CD4-positive, alpha-beta T cell treated with Interferon gamma for 1 hour (primary cell): ENCODE data around the gene MAGI2.

Experiments used
- DNase-seq: peaks from one replicate; pipeline ENCODE4 v3.0.0-alpha.2; 2020

MAGI2 gene

GRCh38 chr7:78770422-78771410 is 682.8 kb downstream of the MAGI2 start:
- DNase-seq = no peak

DNA sequence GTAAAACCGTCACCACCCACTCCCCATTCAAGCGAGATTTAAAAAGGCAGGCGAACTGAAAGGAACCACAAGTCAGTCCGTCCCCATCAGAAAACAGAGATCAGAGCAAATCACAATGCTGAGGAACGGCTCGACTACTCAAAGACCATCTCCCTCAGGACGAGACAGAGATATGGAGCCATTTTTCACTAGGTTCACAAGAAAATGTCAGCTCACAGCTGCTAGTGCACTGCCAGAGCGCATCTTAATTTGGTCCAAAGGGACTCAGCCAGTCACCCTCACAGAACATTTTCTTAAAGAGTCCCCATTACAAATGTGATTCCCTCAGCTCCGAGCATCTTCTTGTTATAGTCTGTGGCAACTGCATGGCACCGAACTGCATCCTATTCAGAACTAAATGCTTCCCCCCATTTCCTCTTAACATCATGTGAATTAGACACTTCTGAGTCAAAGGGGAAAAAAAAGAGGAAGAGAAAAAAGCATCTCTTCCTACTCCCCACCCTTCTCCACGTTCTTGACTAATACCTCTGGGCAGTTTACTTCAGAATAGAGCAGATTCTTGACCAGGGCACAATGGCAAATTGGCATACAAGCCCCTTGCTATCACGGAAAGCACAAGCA is 683.9 kb downstream of the MAGI2 start:
- DNase-seq = no peak

- no peak for DNase-seq
Measured at GRCh38 chr7:78768859-78769258, 684.6 kb downstream of the MAGI2 start.

DNA sequence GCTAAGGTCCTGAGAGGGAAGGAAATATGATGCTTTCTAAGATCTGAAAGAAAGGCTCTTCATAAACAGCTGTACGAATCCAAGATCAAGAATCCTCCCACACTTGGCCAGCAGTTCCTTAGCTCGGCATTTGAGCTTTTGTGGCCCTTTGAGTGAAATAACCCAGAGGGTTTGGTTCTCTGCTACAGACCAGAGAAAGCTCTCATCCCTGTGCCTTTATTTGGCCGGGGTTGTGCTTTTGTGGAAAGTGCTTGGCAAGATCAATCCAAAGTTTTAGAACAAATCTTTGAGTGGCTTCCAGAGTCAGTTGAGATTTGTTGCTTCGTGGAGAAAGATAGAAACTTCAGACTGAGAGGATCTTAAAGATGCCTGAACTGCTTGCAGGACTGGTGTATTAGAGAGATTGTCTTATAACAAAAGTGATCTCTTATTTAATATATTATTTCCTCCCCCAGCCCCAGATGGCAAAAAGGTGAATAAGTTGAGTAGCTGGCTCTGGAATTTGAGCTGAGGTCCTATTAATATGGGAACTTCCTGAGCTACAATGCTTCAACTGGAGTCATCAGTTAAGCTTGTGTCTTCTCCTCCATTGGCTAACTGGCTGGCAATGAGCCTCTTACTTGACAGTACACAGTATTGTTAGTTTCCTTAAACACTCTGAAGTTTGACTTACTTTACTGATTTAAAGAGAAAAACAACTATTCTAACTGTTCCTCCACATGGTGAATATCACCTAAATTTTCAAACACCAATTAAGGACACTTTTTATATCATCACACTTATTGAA is 687.3 kb downstream of the MAGI2 start:
- DNase-seq = no peak

- no peak for DNase-seq
Measured at GRCh38 chr7:78764571-78764970, 688.9 kb downstream of the MAGI2 start.

DNA sequence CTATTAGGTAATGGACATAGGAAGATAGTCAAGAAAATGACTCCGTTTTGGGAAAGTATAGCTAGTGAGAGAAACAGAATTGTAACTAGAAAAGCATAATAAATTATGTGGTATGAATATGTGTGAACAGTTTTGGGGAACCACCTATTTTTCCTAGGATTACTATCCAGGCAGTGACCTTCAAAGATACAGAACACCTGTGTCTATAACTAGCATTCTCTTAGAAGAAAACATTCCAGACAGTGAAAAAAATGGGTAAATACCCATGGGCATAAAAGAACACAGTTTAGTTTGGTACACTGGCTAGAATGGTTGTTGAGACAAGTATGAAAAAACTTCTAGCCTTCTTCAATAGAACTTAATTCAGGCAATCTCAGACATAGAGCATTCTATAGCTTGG is 690.8 kb downstream of the MAGI2 start:
- DNase-seq = no peak

- no peak for DNase-seq
Measured at GRCh38 chr7:78760620-78761355, 692.7 kb downstream of the MAGI2 start.

DNA sequence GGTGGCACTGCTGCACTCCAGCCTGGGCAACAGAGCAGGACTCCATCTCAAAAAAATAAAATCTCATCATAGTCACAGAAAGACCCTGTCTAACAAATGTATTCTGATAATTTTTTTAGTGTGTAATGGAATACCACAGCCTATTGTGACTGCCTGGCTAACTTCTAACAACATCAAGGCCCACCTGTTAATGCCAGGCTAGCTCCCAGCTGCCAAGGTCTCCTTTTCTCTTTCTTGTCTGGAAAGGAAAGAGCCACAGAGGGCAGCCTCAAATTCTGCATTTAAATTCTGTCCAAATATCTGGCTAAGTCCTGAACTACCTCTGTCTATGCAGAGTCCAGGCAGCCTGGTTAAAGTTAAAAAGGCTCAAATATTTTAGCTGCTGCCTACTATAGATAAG is 700.9 kb downstream of the MAGI2 start:
- DNase-seq = no peak

DNA sequence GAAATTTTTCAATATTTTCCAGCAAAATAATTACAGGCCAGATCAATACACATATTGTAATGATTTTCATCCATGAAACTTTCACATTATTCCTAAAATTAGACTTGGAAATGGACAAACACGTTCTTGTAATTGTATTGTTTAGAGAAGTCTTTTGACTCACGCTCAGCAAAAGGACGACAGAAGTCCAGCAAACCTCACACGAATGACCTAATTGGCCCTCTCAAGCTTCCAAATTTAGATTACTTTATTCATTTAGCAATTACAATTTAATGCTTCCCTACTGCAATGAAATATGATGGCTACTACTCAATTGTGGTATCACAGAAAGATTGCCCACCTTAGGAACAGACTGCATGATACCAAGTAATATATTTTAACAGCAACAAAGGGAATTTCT is 702.2 kb downstream of the MAGI2 start:
- DNase-seq = no peak

DNA sequence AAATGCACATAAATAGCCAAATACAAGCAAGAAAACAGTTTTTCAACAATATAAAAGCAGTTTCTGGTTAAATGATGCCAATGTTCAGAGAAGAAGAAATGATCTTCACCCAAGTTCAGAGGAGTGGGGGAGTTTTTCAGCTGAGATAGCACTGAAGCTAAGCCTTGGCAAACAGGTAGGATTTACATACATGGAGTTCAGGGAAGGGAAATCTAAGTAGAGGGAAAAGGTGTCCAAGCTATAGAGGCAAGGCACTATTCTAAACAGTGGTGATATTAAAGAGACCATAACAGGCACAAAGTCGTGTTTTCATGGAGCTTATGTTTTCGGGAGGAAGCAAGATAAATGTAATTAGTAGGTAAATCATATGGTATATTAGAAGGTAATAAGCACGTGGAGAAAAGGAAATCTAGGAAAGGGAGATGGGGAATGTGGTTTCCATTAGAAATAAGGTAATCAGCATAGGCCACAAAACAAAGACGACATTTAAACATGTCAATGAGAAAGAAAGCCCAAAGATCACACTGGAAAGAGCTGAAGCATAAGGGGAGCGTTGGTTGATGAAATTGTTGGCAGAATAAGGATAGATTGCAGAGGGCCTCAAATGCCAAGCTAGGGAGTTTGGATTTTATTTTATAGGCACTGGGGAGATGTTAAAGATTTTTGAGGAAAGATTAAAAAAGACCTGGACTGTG is 704.3 kb downstream of the MAGI2 start:
- DNase-seq = no peak

- no peak for DNase-seq
Measured at GRCh38 chr7:78747592-78747991, 705.9 kb downstream of the MAGI2 start.

DNA sequence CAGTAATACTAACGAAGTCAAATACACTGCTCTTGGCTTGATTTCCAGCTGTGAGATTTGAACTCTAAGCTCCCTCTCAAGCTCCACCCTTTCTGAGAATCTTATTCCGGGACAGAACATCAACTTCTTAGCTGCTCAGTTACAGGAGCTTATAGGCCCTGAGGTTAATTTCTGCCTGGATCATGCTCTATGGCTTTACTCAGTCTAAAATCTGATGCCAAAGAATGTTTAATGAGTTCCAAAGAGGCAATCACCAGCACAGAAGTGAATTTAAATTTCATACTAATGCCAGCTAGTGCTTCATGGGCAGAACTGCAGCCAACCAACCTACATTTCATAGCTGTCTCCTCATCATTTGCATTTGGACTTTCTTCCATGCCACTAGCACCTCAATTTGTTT is 707.2 kb downstream of the MAGI2 start:
- DNase-seq = no peak

DNA sequence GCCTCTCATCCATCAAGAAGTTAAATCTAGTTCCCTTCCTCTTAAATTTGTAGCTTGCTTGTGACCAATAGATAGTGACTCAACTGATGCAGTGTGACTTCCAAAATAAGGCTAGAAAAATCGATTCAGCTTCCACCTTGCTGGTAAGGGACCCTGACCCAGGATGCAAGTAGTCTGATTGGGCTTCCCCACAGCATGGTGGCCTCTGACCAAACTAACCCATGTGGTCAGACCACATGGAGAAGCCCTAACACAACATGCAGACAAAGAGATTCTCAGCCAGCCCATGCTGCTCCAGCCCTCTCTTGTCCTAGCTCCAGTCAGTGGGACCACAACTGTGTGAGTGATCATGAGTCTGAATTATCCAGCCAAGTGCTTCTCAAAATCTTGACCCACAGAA is 710.8 kb downstream of the MAGI2 start:
- no peak for DNase-seq

GRCh38 chr7:78736548-78736947 is 716.9 kb downstream of the MAGI2 start:
- no peak for DNase-seq

GRCh38 chr7:78734626-78735025 is 718.8 kb downstream of the MAGI2 start:
- no peak for DNase-seq

- DNase-seq = no peak
Measured at GRCh38 chr7:78720066-78720465, 733.4 kb downstream of the MAGI2 start.

GRCh38 chr7:78718212-78718611 is 735.3 kb downstream of the MAGI2 start:
- no peak for DNase-seq

DNA sequence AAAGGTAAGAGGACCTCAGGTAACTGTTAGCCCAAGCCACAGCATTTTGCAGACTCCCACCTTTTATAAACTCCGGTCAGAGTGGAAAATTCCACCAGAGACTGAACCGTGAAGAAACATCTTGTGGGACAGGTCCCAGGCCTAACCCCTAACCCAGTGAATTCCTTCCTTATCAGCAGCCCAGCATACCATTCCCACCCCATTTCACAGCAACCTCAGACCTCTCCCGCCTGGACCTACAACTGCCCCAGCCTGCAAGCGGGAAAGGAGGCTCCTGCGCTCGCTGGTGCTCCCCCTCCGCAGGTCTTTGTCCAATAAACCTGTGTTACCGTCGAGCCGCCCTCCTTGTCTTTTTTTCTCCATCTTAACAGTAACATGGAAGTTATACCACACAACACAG is 736.6 kb downstream of the MAGI2 start:
- no peak for DNase-seq

DNA sequence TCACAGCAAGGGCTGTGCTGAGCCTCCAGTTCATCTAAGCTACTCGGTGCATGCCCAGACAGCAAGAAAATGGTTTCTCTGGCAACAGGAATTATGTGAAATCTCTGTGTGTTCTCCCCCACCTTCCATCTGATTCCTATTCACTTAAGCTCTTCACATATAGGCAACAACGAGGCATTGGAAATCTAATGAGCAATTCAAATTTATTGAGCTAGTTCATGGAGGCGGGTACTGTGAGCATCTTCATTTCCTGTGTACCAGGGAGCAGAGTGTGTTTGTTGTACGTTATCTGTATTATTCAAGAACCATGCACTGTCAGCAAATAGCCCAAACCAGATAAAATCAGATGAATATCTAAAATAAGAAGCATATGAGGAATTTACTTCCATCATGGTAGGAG is 739.1 kb downstream of the MAGI2 start:
- DNase-seq = no peak

- DNase-seq = no peak
Measured at GRCh38 chr7:78712111-78712510, 741.4 kb downstream of the MAGI2 start.

DNA sequence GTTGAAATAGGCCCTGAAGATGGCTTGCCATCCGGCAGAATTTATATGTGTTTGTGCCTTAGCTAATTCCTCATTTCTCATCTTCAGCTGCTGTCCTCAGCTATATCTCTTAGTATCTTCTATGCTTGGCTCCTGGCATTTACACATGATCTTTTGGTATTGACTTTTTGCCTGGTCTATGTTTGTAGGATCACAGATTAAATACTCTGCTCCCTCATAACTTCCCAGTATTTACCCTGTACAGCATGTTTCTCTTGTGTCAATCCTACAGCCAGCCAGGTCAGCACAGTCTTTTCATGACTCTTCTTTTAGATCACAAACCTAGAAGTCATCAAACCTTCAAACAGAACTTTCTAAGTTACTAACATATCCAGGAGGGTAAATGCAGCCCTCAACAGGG is 743.8 kb downstream of the MAGI2 start:
- DNase-seq = no peak

DNA sequence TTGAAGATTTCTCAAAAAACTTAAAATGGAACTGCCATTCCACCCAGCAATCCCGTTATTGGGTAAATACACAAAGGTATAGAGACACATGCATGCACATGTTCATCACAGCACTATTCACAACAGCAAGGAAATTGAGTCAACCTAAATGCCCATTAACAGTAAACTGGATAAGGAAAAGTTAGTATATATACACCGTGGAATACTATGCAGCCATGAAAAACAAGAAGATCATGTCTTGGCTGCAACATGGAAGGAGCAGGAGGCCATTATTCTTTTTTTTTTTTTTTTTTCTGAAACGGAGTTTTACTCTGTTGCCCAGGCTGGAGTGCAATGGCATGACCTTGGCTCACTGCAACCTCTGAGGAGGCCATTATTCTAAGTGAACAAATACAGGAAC is 749.0 kb downstream of the MAGI2 start:
- no peak for DNase-seq
